Upper lobe of left lung (tissue), 4 donors: ENCODE measurements around the gene ACTR3.

Experiments
- EP300 ChIP-seq, 4 donors: sonication (generic); formaldehyde crosslinking; IDR thresholded peaks; one replicate each; pipeline ENCODE4 v1.5.1; 2017; ENCODE audit warnings: antibody characterized with exemption in 4 of 4, control low read depth in 2 of 4
- TF ChIP-seq, protein P1 (sequence below), 6 experiments: fragments of 450-650 bp in 4 of 6; fragments of 200-600 bp in 2 of 6; sonication (generic) in 2 of 6; IDR thresholded peaks; one replicate each; pipeline ENCODE4 v1.5.1; 2016 to 2019; ENCODE audit warnings: antibody characterized with exemption in 6 of 6

DNA sequence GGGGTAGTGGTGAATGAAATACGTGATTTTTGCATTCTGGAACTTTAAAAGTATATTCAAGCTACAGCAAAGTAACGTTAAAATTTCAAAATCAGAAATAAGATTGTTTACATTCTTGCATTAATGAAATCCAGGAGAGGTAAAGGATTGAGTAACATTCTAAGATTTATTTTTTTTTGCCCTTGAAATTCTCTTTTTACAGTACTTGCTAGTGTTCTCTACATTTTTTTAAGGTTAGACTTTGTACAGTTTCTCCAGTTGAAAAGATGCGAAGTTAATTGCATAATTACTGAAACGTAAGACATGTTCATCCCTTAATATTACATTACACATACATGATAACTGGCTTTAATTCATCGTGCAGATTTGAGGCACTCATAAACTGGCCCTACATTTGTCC, 74.5 kb downstream of the ACTR3 start:
- TF ChIP-seq, protein P1, sequence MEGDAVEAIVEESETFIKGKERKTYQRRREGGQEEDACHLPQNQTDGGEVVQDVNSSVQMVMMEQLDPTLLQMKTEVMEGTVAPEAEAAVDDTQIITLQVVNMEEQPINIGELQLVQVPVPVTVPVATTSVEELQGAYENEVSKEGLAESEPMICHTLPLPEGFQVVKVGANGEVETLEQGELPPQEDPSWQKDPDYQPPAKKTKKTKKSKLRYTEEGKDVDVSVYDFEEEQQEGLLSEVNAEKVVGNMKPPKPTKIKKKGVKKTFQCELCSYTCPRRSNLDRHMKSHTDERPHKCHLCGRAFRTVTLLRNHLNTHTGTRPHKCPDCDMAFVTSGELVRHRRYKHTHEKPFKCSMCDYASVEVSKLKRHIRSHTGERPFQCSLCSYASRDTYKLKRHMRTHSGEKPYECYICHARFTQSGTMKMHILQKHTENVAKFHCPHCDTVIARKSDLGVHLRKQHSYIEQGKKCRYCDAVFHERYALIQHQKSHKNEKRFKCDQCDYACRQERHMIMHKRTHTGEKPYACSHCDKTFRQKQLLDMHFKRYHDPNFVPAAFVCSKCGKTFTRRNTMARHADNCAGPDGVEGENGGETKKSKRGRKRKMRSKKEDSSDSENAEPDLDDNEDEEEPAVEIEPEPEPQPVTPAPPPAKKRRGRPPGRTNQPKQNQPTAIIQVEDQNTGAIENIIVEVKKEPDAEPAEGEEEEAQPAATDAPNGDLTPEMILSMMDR (IDR thresholded peaks at IDR 0.05), result no peak
- TF ChIP-seq EP300 (IDR thresholded peaks at IDR 0.05), result no peak
